ENCODE results near the gene ZNF628.

The ZNF628 gene

DNA sequence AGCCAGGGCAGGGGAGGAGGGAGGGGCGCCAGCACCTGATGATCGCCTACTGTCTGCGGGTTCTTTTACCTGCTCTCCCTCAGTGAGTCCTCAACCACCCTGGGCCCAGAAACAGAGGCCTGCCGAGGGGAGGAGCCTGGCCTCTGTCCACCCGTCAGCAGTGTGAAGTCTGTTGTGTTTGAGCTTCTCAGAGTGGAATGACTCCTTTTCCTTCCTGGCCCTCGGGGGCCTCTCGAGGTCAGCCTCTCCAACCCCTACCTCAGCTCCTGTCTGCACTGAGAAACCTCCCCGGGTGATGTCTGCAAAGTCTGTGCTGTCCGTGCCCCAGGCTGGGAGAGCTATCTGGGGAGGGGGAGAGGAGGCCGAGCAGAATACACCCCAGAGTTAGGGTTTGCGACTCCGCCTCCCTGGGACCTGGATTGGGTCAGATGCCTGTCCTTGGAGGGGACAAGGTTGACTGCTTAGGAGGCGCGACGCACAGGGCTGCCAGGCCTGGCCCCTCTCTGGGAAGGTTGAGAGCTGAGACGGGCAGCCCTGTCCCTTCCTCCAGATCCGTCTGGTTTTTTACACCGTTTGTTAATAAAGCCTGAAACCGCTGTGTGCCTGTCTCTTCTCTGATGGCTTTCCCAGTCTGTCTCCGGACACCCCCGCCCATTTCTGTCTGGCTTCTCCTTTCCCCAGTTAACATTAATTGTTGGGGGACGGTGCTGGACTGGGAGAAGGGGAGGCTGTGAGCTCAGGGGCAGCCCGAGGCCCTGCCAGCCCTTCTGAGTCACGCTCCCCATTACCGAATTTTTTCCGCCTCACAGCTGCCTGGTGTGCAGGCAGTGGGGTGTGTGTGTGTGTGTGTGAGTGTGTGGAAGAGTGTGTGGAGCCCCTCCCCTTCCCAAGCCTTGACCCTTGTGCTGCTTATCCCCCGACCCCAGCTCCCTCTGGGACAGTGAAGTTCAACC, 10.8 kb downstream of the ZNF628 start (continued):
- TF ChIP-seq, protein P1, sequence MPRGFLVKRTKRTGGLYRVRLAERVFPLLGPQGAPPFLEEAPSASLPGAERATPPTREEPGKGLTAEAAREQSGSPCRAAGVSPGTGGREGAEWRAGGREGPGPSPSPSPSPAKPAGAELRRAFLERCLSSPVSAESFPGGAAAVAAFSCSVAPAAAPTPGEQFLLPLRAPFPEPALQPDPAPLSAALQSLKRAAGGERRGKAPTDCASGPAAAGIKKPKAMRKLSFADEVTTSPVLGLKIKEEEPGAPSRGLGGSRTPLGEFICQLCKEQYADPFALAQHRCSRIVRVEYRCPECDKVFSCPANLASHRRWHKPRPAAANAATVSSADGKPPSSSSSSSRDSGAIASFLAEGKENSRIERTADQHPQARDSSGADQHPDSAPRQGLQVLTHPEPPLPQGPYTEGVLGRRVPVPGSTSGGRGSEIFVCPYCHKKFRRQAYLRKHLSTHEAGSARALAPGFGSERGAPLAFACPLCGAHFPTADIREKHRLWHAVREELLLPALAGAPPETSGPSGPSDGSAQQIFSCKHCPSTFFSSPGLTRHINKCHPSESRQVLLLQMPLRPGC (tag by site-specific recombination; IDR thresholded peaks at IDR 0.05): 0 out of 2 replicates have a peak, but pooled peaks have one; percentile 18
- TF ChIP-seq, protein P2, sequence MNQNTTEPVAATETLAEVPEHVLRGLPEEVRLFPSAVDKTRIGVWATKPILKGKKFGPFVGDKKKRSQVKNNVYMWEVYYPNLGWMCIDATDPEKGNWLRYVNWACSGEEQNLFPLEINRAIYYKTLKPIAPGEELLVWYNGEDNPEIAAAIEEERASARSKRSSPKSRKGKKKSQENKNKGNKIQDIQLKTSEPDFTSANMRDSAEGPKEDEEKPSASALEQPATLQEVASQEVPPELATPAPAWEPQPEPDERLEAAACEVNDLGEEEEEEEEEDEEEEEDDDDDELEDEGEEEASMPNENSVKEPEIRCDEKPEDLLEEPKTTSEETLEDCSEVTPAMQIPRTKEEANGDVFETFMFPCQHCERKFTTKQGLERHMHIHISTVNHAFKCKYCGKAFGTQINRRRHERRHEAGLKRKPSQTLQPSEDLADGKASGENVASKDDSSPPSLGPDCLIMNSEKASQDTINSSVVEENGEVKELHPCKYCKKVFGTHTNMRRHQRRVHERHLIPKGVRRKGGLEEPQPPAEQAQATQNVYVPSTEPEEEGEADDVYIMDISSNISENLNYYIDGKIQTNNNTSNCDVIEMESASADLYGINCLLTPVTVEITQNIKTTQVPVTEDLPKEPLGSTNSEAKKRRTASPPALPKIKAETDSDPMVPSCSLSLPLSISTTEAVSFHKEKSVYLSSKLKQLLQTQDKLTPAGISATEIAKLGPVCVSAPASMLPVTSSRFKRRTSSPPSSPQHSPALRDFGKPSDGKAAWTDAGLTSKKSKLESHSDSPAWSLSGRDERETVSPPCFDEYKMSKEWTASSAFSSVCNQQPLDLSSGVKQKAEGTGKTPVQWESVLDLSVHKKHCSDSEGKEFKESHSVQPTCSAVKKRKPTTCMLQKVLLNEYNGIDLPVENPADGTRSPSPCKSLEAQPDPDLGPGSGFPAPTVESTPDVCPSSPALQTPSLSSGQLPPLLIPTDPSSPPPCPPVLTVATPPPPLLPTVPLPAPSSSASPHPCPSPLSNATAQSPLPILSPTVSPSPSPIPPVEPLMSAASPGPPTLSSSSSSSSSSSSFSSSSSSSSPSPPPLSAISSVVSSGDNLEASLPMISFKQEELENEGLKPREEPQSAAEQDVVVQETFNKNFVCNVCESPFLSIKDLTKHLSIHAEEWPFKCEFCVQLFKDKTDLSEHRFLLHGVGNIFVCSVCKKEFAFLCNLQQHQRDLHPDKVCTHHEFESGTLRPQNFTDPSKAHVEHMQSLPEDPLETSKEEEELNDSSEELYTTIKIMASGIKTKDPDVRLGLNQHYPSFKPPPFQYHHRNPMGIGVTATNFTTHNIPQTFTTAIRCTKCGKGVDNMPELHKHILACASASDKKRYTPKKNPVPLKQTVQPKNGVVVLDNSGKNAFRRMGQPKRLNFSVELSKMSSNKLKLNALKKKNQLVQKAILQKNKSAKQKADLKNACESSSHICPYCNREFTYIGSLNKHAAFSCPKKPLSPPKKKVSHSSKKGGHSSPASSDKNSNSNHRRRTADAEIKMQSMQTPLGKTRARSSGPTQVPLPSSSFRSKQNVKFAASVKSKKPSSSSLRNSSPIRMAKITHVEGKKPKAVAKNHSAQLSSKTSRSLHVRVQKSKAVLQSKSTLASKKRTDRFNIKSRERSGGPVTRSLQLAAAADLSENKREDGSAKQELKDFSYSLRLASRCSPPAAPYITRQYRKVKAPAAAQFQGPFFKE (tag by site-specific recombination; IDR thresholded peaks at IDR 0.05; ENCODE audit: borderline replicate concordance): no peak
- no peak for TF ChIP-seq ZNF830 (tag by site-specific recombination; IDR thresholded peaks at IDR 0.05; ENCODE audit: low read depth)
- peak; percentile 40; the same call in 1 of the 2 replicates for TF ChIP-seq GLIS2 (tag by site-specific recombination; IDR thresholded peaks at IDR 0.05)
- TF ChIP-seq ZNF561 (tag by site-specific recombination; IDR thresholded peaks at IDR 0.05; ENCODE audit: borderline replicate concordance): no peak
- no peak; the same call in 1 of the 2 replicates for TF ChIP-seq KLF1 (tag by site-specific recombination; IDR thresholded peaks at IDR 0.05)
- TF ChIP-seq ZNF223 (tag by site-specific recombination; IDR thresholded peaks at IDR 0.05): 0 out of 2 replicates have a peak, but pooled peaks have one; percentile 54
- no peak for TF ChIP-seq ZNF426 (tag by site-specific recombination; IDR thresholded peaks at IDR 0.05)
- peak; percentile 75 for TF ChIP-seq ZEB2 (tag by site-specific recombination; IDR thresholded peaks at IDR 0.05)
- no peak for TF ChIP-seq ZSCAN30 (tag by site-specific recombination; IDR thresholded peaks at IDR 0.05)
- no peak for TF ChIP-seq ZNF610 (tag by site-specific recombination; IDR thresholded peaks at IDR 0.05; ENCODE audit: borderline replicate concordance)
- TF ChIP-seq ZFHX2 (tag by site-specific recombination; conservative IDR thresholded peaks at IDR 0.05): peak; percentile 67
- TF ChIP-seq ZNF623 (tag by site-specific recombination; IDR thresholded peaks at IDR 0.05): no peak
- TF ChIP-seq, protein P3, sequence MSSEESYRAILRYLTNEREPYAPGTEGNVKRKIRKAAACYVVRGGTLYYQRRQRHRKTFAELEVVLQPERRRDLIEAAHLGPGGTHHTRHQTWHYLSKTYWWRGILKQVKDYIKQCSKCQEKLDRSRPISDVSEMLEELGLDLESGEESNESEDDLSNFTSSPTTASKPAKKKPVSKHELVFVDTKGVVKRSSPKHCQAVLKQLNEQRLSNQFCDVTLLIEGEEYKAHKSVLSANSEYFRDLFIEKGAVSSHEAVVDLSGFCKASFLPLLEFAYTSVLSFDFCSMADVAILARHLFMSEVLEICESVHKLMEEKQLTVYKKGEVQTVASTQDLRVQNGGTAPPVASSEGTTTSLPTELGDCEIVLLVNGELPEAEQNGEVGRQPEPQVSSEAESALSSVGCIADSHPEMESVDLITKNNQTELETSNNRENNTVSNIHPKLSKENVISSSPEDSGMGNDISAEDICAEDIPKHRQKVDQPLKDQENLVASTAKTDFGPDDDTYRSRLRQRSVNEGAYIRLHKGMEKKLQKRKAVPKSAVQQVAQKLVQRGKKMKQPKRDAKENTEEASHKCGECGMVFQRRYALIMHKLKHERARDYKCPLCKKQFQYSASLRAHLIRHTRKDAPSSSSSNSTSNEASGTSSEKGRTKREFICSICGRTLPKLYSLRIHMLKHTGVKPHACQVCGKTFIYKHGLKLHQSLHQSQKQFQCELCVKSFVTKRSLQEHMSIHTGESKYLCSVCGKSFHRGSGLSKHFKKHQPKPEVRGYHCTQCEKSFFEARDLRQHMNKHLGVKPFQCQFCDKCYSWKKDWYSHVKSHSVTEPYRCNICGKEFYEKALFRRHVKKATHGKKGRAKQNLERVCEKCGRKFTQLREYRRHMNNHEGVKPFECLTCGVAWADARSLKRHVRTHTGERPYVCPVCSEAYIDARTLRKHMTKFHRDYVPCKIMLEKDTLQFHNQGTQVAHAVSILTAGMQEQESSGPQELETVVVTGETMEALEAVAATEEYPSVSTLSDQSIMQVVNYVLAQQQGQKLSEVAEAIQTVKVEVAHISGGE (tag by site-specific recombination; conservative IDR thresholded peaks at IDR 0.05; ENCODE audit: low read depth): no peak
- peak; percentile 43; the same call in 1 of the 2 replicates for TF ChIP-seq ZNF600 (tag by site-specific recombination; IDR thresholded peaks at IDR 0.05)
- peak; percentile 69 for TF ChIP-seq ZNF335 (tag by site-specific recombination; conservative IDR thresholded peaks at IDR 0.05)
- no peak for TF ChIP-seq YY1 (tag by site-specific recombination; IDR thresholded peaks at IDR 0.05)
- TF ChIP-seq OVOL3 (tag by site-specific recombination; IDR thresholded peaks at IDR 0.05): no peak
- no peak for TF ChIP-seq ZNF558 (tag by site-specific recombination; IDR thresholded peaks at IDR 0.05)
- peak; percentile 87 for TF ChIP-seq KLF16 (tag by site-specific recombination; IDR thresholded peaks at IDR 0.05)
- TF ChIP-seq ZNF146 (tag by site-specific recombination; IDR thresholded peaks at IDR 0.05): no peak
- peak; percentile 92 for TF ChIP-seq HIC1 (tag by site-specific recombination; IDR thresholded peaks at IDR 0.05)
- TF ChIP-seq PBX3 (CRISPR knock-in tag; IDR thresholded peaks at IDR 0.05): no peak

Measured in HEK293 (cell line).